Measurements from ENCODE around the gene DNAI4. TPM values are rescaled to one million over a fixed set of nuclear protein-coding genes. Genes with fewer than 3 reads are reported as not detected.
"Not testable (repeated sequence)": the region's sequence is repeated elsewhere in the genome, so short reads cannot be mapped to it uniquely, and the experiment has no call there.

Gene DNAI4
- total RNA-seq, 1 experiment from 2014 or later, result 3.9 TPM

- peaks cover 15 to 35% of the 10 kb centered on the region in 2 experiments for H3K36me3 ChIP-seq (ENCODE audit: control insufficient read depth in 1 of 2, insufficient read depth in 2 of 2, low read length in 2 of 2)
Observed at GRCh38 chr1:66966188-66966873, 41.7 kb upstream of the DNAI4 start.

GRCh38 chr1:66957938-66958337, 33.3 kb upstream of the DNAI4 start:
- ChIA-PET CTCF (no interaction called here), RAD21 (ENCODE audit: low non-redundant PET in 1 of 2, low total read pairs in 2 of 2, uncharacterized antibody in 2 of 2, unreplicated experiment in 2 of 2) (no interaction called here), POLR2A (no interaction called here)
- no peak overlapping the region for H3K27ac ChIP-seq (ENCODE audit: low read depth, low read length)
- intact Hi-C loops (cut with micrococcal nuclease), result no loop called here
- no peaks in the 10 kb centered on the region for H3K27me3 ChIP-seq (ENCODE audit: insufficient read depth, low read length)
- H3K4me1 ChIP-seq (ENCODE audit: control insufficient read depth in 1 of 2, insufficient read depth in 2 of 2, low read length in 2 of 2), result peaks cover 2 to 16% of the 10 kb centered on the region in 2 experiments; a peak in 3 of 4 replicates
- no peak overlapping the region for H3K9ac ChIP-seq (ENCODE audit: low read length)
- TF ChIP-seq EZH2phosphoT487 (IDR thresholded peaks at IDR 0.05; ENCODE audit: borderline replicate concordance) (no peak), POLR2AphosphoS5 (IDR thresholded peaks at IDR 0.05; ENCODE audit: low read depth, low read length) (no peak), EGR1 (IDR thresholded peaks at IDR 0.05; ENCODE audit: low read depth) (no peak), TCF7L2 (IDR thresholded peaks at IDR 0.05; ENCODE audit: borderline replicate concordance, extremely low read depth, insufficient read depth, insufficient read length) (no peak), POLR2A (IDR thresholded peaks at IDR 0.05; ENCODE audit: borderline replicate concordance, extremely low read depth, insufficient read depth, insufficient read length) (no peak), YY1 (IDR thresholded peaks at IDR 0.05; ENCODE audit: extremely low read depth, insufficient replicate concordance, low read depth, low read length) (no peak), ELF1 (IDR thresholded peaks at IDR 0.05; ENCODE audit: borderline replicate concordance, low read depth) (no peak), CBX3 (IDR thresholded peaks at IDR 0.05; ENCODE audit: low read depth) (no peak), JUND (IDR thresholded peaks at IDR 0.05) (no peak), EZH2 (IDR thresholded peaks at IDR 0.05) (no peak), MAX (IDR thresholded peaks at IDR 0.05) (no peak), ZFX (IDR thresholded peaks at IDR 0.05) (no peak), SRF (IDR thresholded peaks at IDR 0.05; ENCODE audit: low read depth) (no peak), ATF3 (IDR thresholded peaks at IDR 0.05) (no peak), RAD21 (IDR thresholded peaks at IDR 0.05; ENCODE audit: low read depth) (no peak), ZBTB33 (IDR thresholded peaks at IDR 0.05; ENCODE audit: extremely low read depth, insufficient replicate concordance, low read length) (no peak), SP1 (IDR thresholded peaks at IDR 0.05; ENCODE audit: low read depth) (no peak), FOSL1 (IDR thresholded peaks at IDR 0.05; ENCODE audit: low read depth) (no peak), CEBPB (IDR thresholded peaks at IDR 0.05; ENCODE audit: low read depth) (no peak)
- ATAC-seq (no peak), DNase-seq (ENCODE audit: low read depth, low spot score) (no peak)
- BruUV-seq (replicated peaks), result no TSS peak
- H3K79me2 ChIP-seq (ENCODE audit: insufficient read depth, low read length), result peaks cover 51% of the 10 kb centered on the region
- H3K4me3 ChIP-seq (replicated peaks in 1 of 2; ENCODE audit: low read depth in 1 of 2, low read length in 2 of 2), result no peak overlapping the region
- no peak overlapping the region for H3K4me2 ChIP-seq (ENCODE audit: low read length)
- H3K9me3 ChIP-seq (ENCODE audit: control insufficient read depth in 1 of 2, insufficient read depth in 1 of 2, low read depth in 1 of 2, low read length in 2 of 2), result no peaks in the 10 kb centered on the region
- no peak overlapping the region for H2AFZ ChIP-seq (ENCODE audit: low read depth, low read length, poor library complexity, severe bottlenecking)
- peaks cover 5% of the 10 kb centered on the region; the same call in 1 of the 2 replicates for H4K20me1 ChIP-seq (ENCODE audit: insufficient read depth)
- peaks cover 18 to 21% of the 10 kb centered on the region in 2 experiments; a peak in 3 of 4 replicates for H3K36me3 ChIP-seq (ENCODE audit: control insufficient read depth in 1 of 2, insufficient read depth in 2 of 2, low read length in 2 of 2)
- H3K9me2 ChIP-seq (ENCODE audit: insufficient read depth), result no peaks in the 10 kb centered on the region

More at GRCh38 chr1:66966188-66966873, 41.7 kb upstream of the DNAI4 start:
- BruUV-seq (replicated peaks); H4K20me1 ChIP-seq (ENCODE audit: insufficient read depth); H2AFZ ChIP-seq (ENCODE audit: low read depth, low read length, poor library complexity, severe bottlenecking); H3K9me2 ChIP-seq (ENCODE audit: insufficient read depth); DNase-seq (ENCODE audit: low read depth, low spot score); ATAC-seq; H3K9me3 ChIP-seq (ENCODE audit: control insufficient read depth in 1 of 2, insufficient read depth in 1 of 2, low read depth in 1 of 2, low read length in 2 of 2); H3K27me3 ChIP-seq (ENCODE audit: insufficient read depth, low read length); H3K4me1 ChIP-seq (ENCODE audit: control insufficient read depth in 1 of 2, insufficient read depth in 2 of 2, low read length in 2 of 2); H3K4me3 ChIP-seq (replicated peaks in 1 of 2; ENCODE audit: low read depth in 1 of 2, low read length in 2 of 2); H3K4me2 ChIP-seq (ENCODE audit: low read length); RAD21 ChIA-PET (ENCODE audit: low non-redundant PET in 1 of 2, low total read pairs in 2 of 2, uncharacterized antibody in 2 of 2, unreplicated experiment in 2 of 2); H3K79me2 ChIP-seq (ENCODE audit: insufficient read depth, low read length); POLR2A ChIA-PET; CTCF ChIA-PET; intact Hi-C loops (cut with micrococcal nuclease); H3K9ac ChIP-seq (ENCODE audit: low read length); H3K27ac ChIP-seq (ENCODE audit: low read depth, low read length): not testable (repeated sequence)
